BE2C (cell line): ENCODE measurements around the gene GSG1L.

Source experiments
- DNase-seq: peaks from one replicate; pipeline ENCODE4 v3.0.0-alpha.2; 2020
- H3K27me3 ChIP-seq: fragments of 250-450 bp; sonication (Bioruptor Pico); 2 replicates; pipeline ENCODE4 v1.5.1; 2020; ENCODE audit warnings: mild to moderate bottlenecking
- H3K36me3 ChIP-seq: fragments of 250-450 bp; sonication (Bioruptor Pico); 2 replicates; pipeline ENCODE4 v1.5.1; 2020; ENCODE audit warnings: mild to moderate bottlenecking
- H3K4me1 ChIP-seq: fragments of 250-450 bp; sonication (Bioruptor Pico); 2 replicates; pipeline ENCODE4 v1.5.1; 2020
- H3K4me3 ChIP-seq: 2 replicates; pipeline ENCODE4 v1.5.1; 2011; ENCODE audit warnings: low read depth, low read length
- H3K9me3 ChIP-seq: fragments of 250-450 bp; sonication (Bioruptor Pico); 2 replicates; pipeline ENCODE4 v1.5.1; 2020
- CTCF ChIP-seq: IDR thresholded peaks from 2 replicates; pipeline ENCODE4 v1.5.1; 2012; ENCODE audit warnings: mild to moderate bottlenecking, low read depth, low read length

GSG1L gene

GRCh38 chr16:27870116-27870798 lies 193.3 kb downstream of the GSG1L start:
- Histone ChIP-seq H3K27me3 (no peaks in the 10 kb centered on the region), H3K4me3 (no peak overlapping the region), H3K9me3 (no peaks in the 10 kb centered on the region; the same call in 1 of the 2 replicates), H3K36me3 (no peaks in the 10 kb centered on the region), H3K4me1 (no peaks in the 10 kb centered on the region)
- TF ChIP-seq CTCF, result no peak
- DNase-seq, result no peak

GRCh38 chr16:27869411-27869810 lies 194.1 kb downstream of the GSG1L start:
- no peaks in the 10 kb centered on the region for H3K27me3 ChIP-seq
- no peaks in the 10 kb centered on the region for H3K36me3 ChIP-seq
- no peak overlapping the region for H3K4me3 ChIP-seq
- TF ChIP-seq CTCF, result no peak
- no peaks in the 10 kb centered on the region for H3K4me1 ChIP-seq
- DNase-seq, result no peak
- H3K9me3 ChIP-seq, result no peaks in the 10 kb centered on the region

- TF ChIP-seq CTCF, result no peak
- no peaks in the 10 kb centered on the region for H3K4me1 ChIP-seq
- no peaks in the 10 kb centered on the region for H3K27me3 ChIP-seq
- no peaks in the 10 kb centered on the region for H3K9me3 ChIP-seq
- DNase-seq, result no peak
- H3K36me3 ChIP-seq, result no peaks in the 10 kb centered on the region
- no peak overlapping the region for H3K4me3 ChIP-seq
These were observed 195.3 kb downstream of the GSG1L start for GRCh38 chr16:27868180-27868579.

- H3K36me3 ChIP-seq, result no peaks in the 10 kb centered on the region
- peak; percentile 65 for TF ChIP-seq CTCF
- H3K9me3 ChIP-seq, result no peaks in the 10 kb centered on the region
- H3K27me3 ChIP-seq, result no peaks in the 10 kb centered on the region
- DNase-seq, result peak; percentile 94
- no peaks in the 10 kb centered on the region for H3K4me1 ChIP-seq
- H3K4me3 ChIP-seq, result no peak overlapping the region
These were observed 196.1 kb downstream of the GSG1L start for GRCh38 chr16:27867122-27868110.

GRCh38 chr16:27863377-27863776 lies 200.1 kb downstream of the GSG1L start:
- Histone ChIP-seq H3K4me3 (no peak overlapping the region), H3K4me1 (no peaks in the 10 kb centered on the region), H3K36me3 (no peaks in the 10 kb centered on the region), H3K9me3 (no peaks in the 10 kb centered on the region), H3K27me3 (no peaks in the 10 kb centered on the region)
- DNase-seq, result no peak
- TF ChIP-seq CTCF, result no peak
